Loucy (cell line): Measurements from ENCODE around the gene PRMT2.

Experiments
- H2AFZ ChIP-seq: fragments of 200-600 bp; sonication (generic); 2 replicates; pipeline ENCODE4 v1.6.0; 2016; ENCODE audit warnings: antibody characterized with exemption, mild to moderate bottlenecking, low read length, moderate library complexity
- H3F3A ChIP-seq: fragments of 200-600 bp; 2 replicates; pipeline ENCODE4 v1.6.0; 2016; ENCODE audit warnings: antibody characterized with exemption, low read depth, mild to moderate bottlenecking
- H3K27me3 ChIP-seq: fragments of 200-600 bp; sonication (generic); 2 replicates; pipeline ENCODE4 v1.6.1; 2014; ENCODE audit warnings: low read length, mild to moderate bottlenecking; ENCODE audit not compliant: insufficient read depth, poor library complexity, severe bottlenecking
- H3K36me3 ChIP-seq: fragments of 200-600 bp; sonication (generic); 2 replicates; pipeline ENCODE4 v1.6.1; 2016; ENCODE audit warnings: low read length; ENCODE audit not compliant: insufficient read depth
- H3K4me1 ChIP-seq: fragments of 200-600 bp; sonication (generic); 2 replicates; pipeline ENCODE4 v1.5.1; 2014; ENCODE audit warnings: low read length, mild to moderate bottlenecking; ENCODE audit not compliant: insufficient read depth, poor library complexity, severe bottlenecking
- H3K4me2 ChIP-seq: fragments of 200-600 bp; sonication (generic); 2 replicates; pipeline ENCODE4 v1.6.0; 2014; ENCODE audit warnings: antibody characterized with exemption, low read length, low read depth, mild to moderate bottlenecking; ENCODE audit not compliant: poor library complexity, severe bottlenecking
- H3K4me3 ChIP-seq: fragments of 200-600 bp; sonication (generic); 2 replicates; pipeline ENCODE4 v1.5.1; 2014; ENCODE audit warnings: low read length, mild to moderate bottlenecking, mixed read lengths; ENCODE audit not compliant: poor library complexity, severe bottlenecking
- H3K79me2 ChIP-seq: fragments of 200-600 bp; sonication (generic); 2 replicates; pipeline ENCODE4 v1.6.1; 2014; ENCODE audit warnings: low read length; ENCODE audit not compliant: insufficient read depth
- H3K9ac ChIP-seq: fragments of 200-600 bp; sonication (generic); 2 replicates; pipeline ENCODE4 v1.6.0; 2014; ENCODE audit warnings: mild to moderate bottlenecking, low read depth, low read length, moderate library complexity; ENCODE audit not compliant: poor library complexity, severe bottlenecking
- H3K9me2 ChIP-seq: fragments of 200-600 bp; sonication (generic); replicated peaks from 2 replicates; pipeline ENCODE4 v1.6.1; 2016; ENCODE audit warnings: low read depth, low read length, mixed read lengths
- H3K9me3 ChIP-seq: fragments of 200-600 bp; sonication (generic); 2 replicates; pipeline ENCODE4 v1.6.1; 2014; ENCODE audit warnings: mild to moderate bottlenecking, antibody characterized with exemption, low read length, low read depth; ENCODE audit not compliant: insufficient read depth
- H4K20me1 ChIP-seq: fragments of 200-600 bp; sonication (generic); 2 replicates; pipeline ENCODE4 v1.6.0; 2014; ENCODE audit warnings: antibody characterized with exemption, low read length, mild to moderate bottlenecking; ENCODE audit not compliant: insufficient read depth, poor library complexity, severe bottlenecking
- CTCF ChIP-seq: fragments of 200-600 bp; sonication (generic); conservative IDR thresholded peaks from 2 replicates; pipeline ENCODE4 v1.5.1; 2014; ENCODE audit warnings: mild to moderate bottlenecking, antibody characterized with exemption, low read length
- EZH2phosphoT487 ChIP-seq: fragments of 200-600 bp; IDR thresholded peaks from 2 replicates; pipeline ENCODE4 v1.6.1; 2018; ENCODE audit warnings: antibody characterized with exemption, mild to moderate bottlenecking, moderate library complexity, borderline replicate concordance

The PRMT2 gene

GRCh38 chr21:46622226-46622625, 13.2 kb upstream of the PRMT2 start:
- Histone ChIP-seq H3K4me1 (peaks cover 44% of the 10 kb centered on the region), H3K9ac (peak overlapping the region; percentile 47), H3K9me3 (peaks cover 14% of the 10 kb centered on the region; the same call in 1 of the 2 replicates), H3K36me3 (no peaks in the 10 kb centered on the region), H3K9me2 (no peaks in the 10 kb centered on the region), H3F3A (0 out of 2 replicates have a peak, but pooled peaks cover 3% of the 10 kb centered on the region), H4K20me1 (no peaks in the 10 kb centered on the region), H3K4me3 (peak overlapping the region; percentile 47), H3K4me2 (peak overlapping the region; percentile 60), H2AFZ (peak overlapping the region; percentile 77), H3K79me2 (no peaks in the 10 kb centered on the region), H3K27me3 (no peaks in the 10 kb centered on the region)
- no peak for TF ChIP-seq CTCF
- no peak for TF ChIP-seq EZH2phosphoT487

GRCh38 chr21:46624050-46624449, 11.4 kb upstream of the PRMT2 start:
- no peak overlapping the region for H2AFZ ChIP-seq
- H3K9ac ChIP-seq, result no peak overlapping the region
- no peak overlapping the region for H3K4me3 ChIP-seq
- peaks cover 37% of the 10 kb centered on the region for H3K4me1 ChIP-seq
- no peaks in the 10 kb centered on the region for H3K9me2 ChIP-seq
- no peaks in the 10 kb centered on the region for H3K79me2 ChIP-seq
- no peak for TF ChIP-seq CTCF
- TF ChIP-seq EZH2phosphoT487, result no peak
- no peaks in the 10 kb centered on the region for H3K36me3 ChIP-seq
- peaks cover 14% of the 10 kb centered on the region; the same call in 1 of the 2 replicates for H3K9me3 ChIP-seq
- no peaks in the 10 kb centered on the region for H3K27me3 ChIP-seq
- H3F3A ChIP-seq, result 0 out of 2 replicates have a peak, but pooled peaks cover 3% of the 10 kb centered on the region
- no peak overlapping the region for H3K4me2 ChIP-seq
- H4K20me1 ChIP-seq, result no peaks in the 10 kb centered on the region

- Histone ChIP-seq H3F3A (0 out of 2 replicates have a peak, but pooled peaks cover 3% of the 10 kb centered on the region), H4K20me1 (no peaks in the 10 kb centered on the region), H3K9ac (no peak overlapping the region), H3K4me3 (no peak overlapping the region), H3K9me3 (peaks cover 14% of the 10 kb centered on the region; the same call in 1 of the 2 replicates), H3K4me1 (peaks cover 24% of the 10 kb centered on the region), H3K36me3 (no peaks in the 10 kb centered on the region), H3K4me2 (no peak overlapping the region), H2AFZ (no peak overlapping the region), H3K27me3 (no peaks in the 10 kb centered on the region), H3K79me2 (no peaks in the 10 kb centered on the region), H3K9me2 (no peaks in the 10 kb centered on the region)
- no peak for TF ChIP-seq EZH2phosphoT487
- no peak for TF ChIP-seq CTCF
Observed at GRCh38 chr21:46625759-46626158, 9.7 kb upstream of the PRMT2 start.
